ENCODE results near the gene CBX8. TPM values are rescaled to one million over a fixed set of nuclear protein-coding genes. Genes with fewer than 3 reads are reported as not detected.
A peak's percentile ranks its signal among the peaks of the same experiment; 100 is the strongest.

Gene CBX8
- total and polyA plus RNA-seq, 2 of the 13 experiments (the other 11 are each of a cell fraction or from before 2014, with no cell fraction given), result 0.34 to 12.6 TPM

DNA sequence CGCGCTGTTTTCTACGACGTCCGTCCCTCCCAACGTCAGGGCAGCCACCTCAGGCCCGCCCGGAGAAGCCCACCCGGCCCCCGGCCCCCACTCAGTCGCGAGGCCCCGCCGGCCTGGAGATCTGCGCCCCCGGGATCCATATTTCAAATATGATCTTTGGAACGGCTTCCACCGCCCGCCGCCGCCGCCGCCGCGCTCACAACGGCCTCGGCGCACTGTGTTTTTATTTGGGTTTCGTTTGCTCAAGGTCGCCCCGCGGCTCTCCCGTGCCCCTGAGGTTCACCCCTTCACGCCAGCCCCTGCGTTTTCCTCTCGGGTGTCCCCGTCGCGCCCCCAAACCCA lies 46.6 kb upstream of the CBX8 start (continued):
- peak; percentile 54; the same call in 1 of the 2 replicates for TF ChIP-seq CSRNP1 (CRISPR knock-in tag; IDR thresholded peaks at IDR 0.05)
- TF ChIP-seq FOXA1 (IDR thresholded peaks at IDR 0.05), result no peak
- no peak for TF ChIP-seq FOXA1 (CRISPR knock-in tag; IDR thresholded peaks at IDR 0.05)
- TF ChIP-seq TGIF2 (CRISPR knock-in tag; IDR thresholded peaks at IDR 0.05), result no peak
- no peak for TF ChIP-seq SMARCE1 (IDR thresholded peaks at IDR 0.05; ENCODE audit: borderline replicate concordance)
- 0 out of 2 replicates have a peak, but pooled peaks have one; percentile 24 for TF ChIP-seq DPF2 (CRISPR knock-in tag; IDR thresholded peaks at IDR 0.05; ENCODE audit: borderline replicate concordance, low read depth)
- TF ChIP-seq PHF8 (CRISPR knock-in tag; IDR thresholded peaks at IDR 0.05), result no peak
- 0 out of 2 replicates have a peak, but pooled peaks have one; percentile 12 for TF ChIP-seq ZBTB42 (CRISPR knock-in tag; IDR thresholded peaks at IDR 0.05)
- no peak for TF ChIP-seq MED1 (CRISPR knock-in tag; IDR thresholded peaks at IDR 0.05)
- no peak for TF ChIP-seq PCBP1 (IDR thresholded peaks at IDR 0.05; ENCODE audit: borderline replicate concordance, low read depth, low read length)
- no peak for TF ChIP-seq ARID4A (CRISPR knock-in tag; IDR thresholded peaks at IDR 0.05; ENCODE audit: borderline replicate concordance)
- no peak for TF ChIP-seq ZNF609 (CRISPR knock-in tag; IDR thresholded peaks at IDR 0.05; ENCODE audit: borderline replicate concordance)
- TF ChIP-seq SIX4 (CRISPR knock-in tag; IDR thresholded peaks at IDR 0.05), result no peak
- TF ChIP-seq ZNF260 (CRISPR knock-in tag; IDR thresholded peaks at IDR 0.05; ENCODE audit: borderline replicate concordance, low read depth), result no peak
- no peak for TF ChIP-seq TMF1 (CRISPR knock-in tag; IDR thresholded peaks at IDR 0.05; ENCODE audit: low read depth)
- TF ChIP-seq AGO1 (IDR thresholded peaks at IDR 0.05; ENCODE audit: low read depth, low read length, poor library complexity, severe bottlenecking), result no peak
- TF ChIP-seq TBX2 (CRISPR knock-in tag; IDR thresholded peaks at IDR 0.05; ENCODE audit: borderline replicate concordance), result no peak
- TF ChIP-seq ZNF670 (CRISPR knock-in tag; IDR thresholded peaks at IDR 0.05; ENCODE audit: borderline replicate concordance), result no peak
- TF ChIP-seq SIN3B (IDR thresholded peaks at IDR 0.05; ENCODE audit: low read length), result no peak

All from HepG2 (cell line).